Chondrocyte (in vitro differentiated cells): ENCODE results near the gene JOSD2. TPM values are rescaled to one million over a fixed set of nuclear protein-coding genes. Genes with fewer than 3 reads are reported as not detected.

Source experiments
- DNase-seq: peaks from one replicate; pipeline ENCODE4 v3.0.0; 2021; ENCODE audit warnings: mixed read lengths, low spot score
- H3K27ac Mint-ChIP-seq: one replicate; pipeline ENCODE4 v1.8.0; 2021; ENCODE audit warnings: mild to moderate bottlenecking, moderate library complexity, mixed read lengths; ENCODE audit not compliant: unreplicated experiment
- H3K27me3 Mint-ChIP-seq: 2 replicates; pipeline ENCODE4 v1.8.0; 2021; ENCODE audit warnings: low read depth, mixed read lengths
- H3K36me3 Mint-ChIP-seq: 2 replicates; pipeline ENCODE4 v1.8.0; 2021; ENCODE audit warnings: low read depth, mixed read lengths
- H3K4me1 Mint-ChIP-seq: 2 replicates; pipeline ENCODE4 v1.8.0; 2021; ENCODE audit warnings: low read depth, mild to moderate bottlenecking, mixed read lengths
- H3K4me3 Mint-ChIP-seq: one replicate; pipeline ENCODE4 v1.8.0; 2021; ENCODE audit warnings: mild to moderate bottlenecking, moderate library complexity, mixed read lengths; ENCODE audit not compliant: unreplicated experiment
- H3K9me3 Mint-ChIP-seq: 2 replicates; pipeline ENCODE4 v1.8.0; 2021; ENCODE audit warnings: low read depth, mixed read lengths
- total RNA-seq: library from RNA; stranded (reverse); gene quantifications from 3 replicates; pipeline ENCODE4 v1.2.1, GENCODE V29; 2021
- TF ChIP-seq, protein P1 (sequence below): fragments of 200-600 bp; sonication (generic); IDR thresholded peaks from 2 replicates; pipeline ENCODE4 v1.5.0; 2021; ENCODE audit warnings: antibody characterized with exemption, mild to moderate bottlenecking, moderate library complexity

Gene JOSD2
- total RNA-seq, 1 donor from 2014 or later = 44.7 TPM

DNA sequence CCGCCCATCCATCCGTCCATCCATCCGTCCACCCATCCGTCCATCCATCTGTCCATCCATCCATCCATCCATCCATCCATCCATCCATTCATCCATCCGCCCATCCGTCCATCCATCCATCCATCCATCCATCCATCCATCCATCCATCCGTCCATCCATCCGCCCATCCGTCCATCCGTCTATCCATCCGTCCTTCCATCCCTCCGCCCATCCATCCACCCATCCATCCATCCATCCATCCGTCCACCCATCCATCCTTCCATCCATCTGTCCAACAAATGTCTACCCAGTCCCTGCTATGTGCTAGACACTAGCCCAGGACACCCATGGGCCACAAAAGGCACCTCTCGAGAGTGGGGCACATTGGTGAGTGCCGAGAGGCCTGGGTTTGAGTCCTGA lies 41.5 kb upstream of the JOSD2 start:
- Mint-ChIP-seq H3K36me3 (no peaks in the 10 kb centered on the region), H3K4me3 (no peak overlapping the region), H3K27ac (no peak overlapping the region), H3K9me3 (no peaks in the 10 kb centered on the region), H3K27me3 (peaks cover 42% of the 10 kb centered on the region), H3K4me1 (peaks cover 16% of the 10 kb centered on the region)
- DNase-seq = no peak
- TF ChIP-seq, protein P1, sequence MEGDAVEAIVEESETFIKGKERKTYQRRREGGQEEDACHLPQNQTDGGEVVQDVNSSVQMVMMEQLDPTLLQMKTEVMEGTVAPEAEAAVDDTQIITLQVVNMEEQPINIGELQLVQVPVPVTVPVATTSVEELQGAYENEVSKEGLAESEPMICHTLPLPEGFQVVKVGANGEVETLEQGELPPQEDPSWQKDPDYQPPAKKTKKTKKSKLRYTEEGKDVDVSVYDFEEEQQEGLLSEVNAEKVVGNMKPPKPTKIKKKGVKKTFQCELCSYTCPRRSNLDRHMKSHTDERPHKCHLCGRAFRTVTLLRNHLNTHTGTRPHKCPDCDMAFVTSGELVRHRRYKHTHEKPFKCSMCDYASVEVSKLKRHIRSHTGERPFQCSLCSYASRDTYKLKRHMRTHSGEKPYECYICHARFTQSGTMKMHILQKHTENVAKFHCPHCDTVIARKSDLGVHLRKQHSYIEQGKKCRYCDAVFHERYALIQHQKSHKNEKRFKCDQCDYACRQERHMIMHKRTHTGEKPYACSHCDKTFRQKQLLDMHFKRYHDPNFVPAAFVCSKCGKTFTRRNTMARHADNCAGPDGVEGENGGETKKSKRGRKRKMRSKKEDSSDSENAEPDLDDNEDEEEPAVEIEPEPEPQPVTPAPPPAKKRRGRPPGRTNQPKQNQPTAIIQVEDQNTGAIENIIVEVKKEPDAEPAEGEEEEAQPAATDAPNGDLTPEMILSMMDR = no peak

DNA sequence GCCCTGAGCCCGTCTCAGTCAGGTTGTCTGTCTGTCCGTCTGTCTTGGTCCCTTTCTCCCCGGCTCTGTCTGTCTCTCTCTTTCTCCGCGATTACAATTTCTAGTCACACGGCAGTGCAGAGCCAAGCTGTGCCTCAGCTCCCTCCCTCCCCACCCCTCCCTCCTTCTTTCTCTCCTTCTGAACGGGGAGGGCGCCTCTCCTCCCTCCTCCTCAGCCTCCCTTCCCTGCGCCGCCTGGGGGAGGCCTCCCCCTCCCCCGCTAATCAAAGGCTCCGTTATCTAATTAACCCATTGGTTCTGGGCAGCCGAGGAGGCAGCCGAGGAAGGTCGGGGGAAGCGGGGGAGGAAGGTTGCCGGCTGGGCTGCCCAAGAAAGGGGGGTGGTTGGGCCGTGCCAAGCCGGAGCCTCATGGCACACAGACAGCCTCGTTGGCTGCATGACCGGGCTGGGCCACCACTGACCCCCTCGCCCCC lies 40.8 kb upstream of the JOSD2 start:
- DNase-seq = no peak
- no peaks in the 10 kb centered on the region for H3K9me3 Mint-ChIP-seq
- H3K27ac Mint-ChIP-seq = peak overlapping the region; percentile 54
- peaks cover 17% of the 10 kb centered on the region for H3K4me1 Mint-ChIP-seq
- TF ChIP-seq, protein P1 = no peak
- H3K4me3 Mint-ChIP-seq = no peak overlapping the region
- peaks cover 42% of the 10 kb centered on the region for H3K27me3 Mint-ChIP-seq
- no peaks in the 10 kb centered on the region for H3K36me3 Mint-ChIP-seq

DNA sequence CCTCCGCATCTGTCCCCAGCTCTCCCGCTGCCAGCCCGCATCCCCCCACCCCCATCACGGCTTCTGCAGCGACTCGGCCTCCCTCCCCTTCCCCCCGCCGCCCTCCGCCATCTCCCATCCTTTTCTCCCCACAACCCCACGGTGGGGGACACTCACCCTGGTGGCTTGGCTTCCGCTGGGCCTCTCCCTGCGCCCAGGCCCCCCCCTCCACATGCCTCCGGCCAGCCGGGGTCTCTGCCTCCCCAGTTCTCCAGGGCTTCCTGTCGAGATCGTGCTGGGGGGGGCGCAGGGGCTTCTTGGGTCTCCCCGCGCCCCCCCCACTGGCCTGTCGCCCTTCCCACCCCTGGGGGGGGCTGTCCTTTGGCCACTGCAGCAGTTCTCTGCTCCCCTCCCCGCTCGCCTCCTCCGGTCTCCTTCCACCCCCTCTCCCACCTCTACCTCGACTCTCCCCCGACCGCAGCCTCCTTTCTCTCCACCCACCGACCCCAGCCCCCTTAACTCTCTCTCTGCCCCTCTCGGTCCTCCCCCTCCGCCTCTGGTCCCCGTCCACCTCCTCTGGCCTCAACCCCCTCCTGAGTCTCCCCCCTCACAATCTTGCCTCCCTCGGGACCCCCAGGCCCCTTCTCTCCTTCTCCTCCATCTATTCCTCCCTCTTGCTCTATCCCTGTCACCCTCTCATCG lies 40.2 kb upstream of the JOSD2 start:
- TF ChIP-seq, protein P1 = no peak
- Mint-ChIP-seq H3K4me1 (peaks cover 13% of the 10 kb centered on the region), H3K4me3 (no peak overlapping the region), H3K27ac (peak overlapping the region; percentile 54), H3K36me3 (no peaks in the 10 kb centered on the region), H3K9me3 (no peaks in the 10 kb centered on the region), H3K27me3 (peaks cover 38% of the 10 kb centered on the region)
- DNase-seq = peak; percentile 78

DNA sequence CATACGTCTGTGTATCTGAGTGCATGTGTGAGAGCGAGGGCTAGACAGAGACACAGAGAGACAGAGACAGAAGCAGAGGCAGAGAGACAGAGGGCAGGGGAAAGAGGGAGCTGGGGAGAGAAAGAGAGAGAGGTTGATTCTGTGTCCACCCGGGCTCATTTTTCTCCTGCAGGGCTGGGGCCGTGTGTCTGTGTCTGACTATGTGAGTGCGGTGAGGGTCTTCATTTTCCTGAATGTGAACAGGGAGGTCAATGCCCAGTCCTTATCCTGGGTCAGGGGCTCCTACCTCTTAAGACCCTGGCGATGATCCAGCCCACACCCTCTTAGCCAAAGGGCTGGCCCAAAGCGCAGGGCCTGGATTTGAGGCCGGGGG lies 39.6 kb upstream of the JOSD2 start:
- H3K4me1 Mint-ChIP-seq = peaks cover 12% of the 10 kb centered on the region
- H3K27me3 Mint-ChIP-seq = peaks cover 38% of the 10 kb centered on the region
- DNase-seq = no peak
- no peak overlapping the region for H3K27ac Mint-ChIP-seq
- TF ChIP-seq, protein P1 = no peak
- H3K9me3 Mint-ChIP-seq = no peaks in the 10 kb centered on the region
- H3K4me3 Mint-ChIP-seq = no peak overlapping the region
- H3K36me3 Mint-ChIP-seq = no peaks in the 10 kb centered on the region

DNA sequence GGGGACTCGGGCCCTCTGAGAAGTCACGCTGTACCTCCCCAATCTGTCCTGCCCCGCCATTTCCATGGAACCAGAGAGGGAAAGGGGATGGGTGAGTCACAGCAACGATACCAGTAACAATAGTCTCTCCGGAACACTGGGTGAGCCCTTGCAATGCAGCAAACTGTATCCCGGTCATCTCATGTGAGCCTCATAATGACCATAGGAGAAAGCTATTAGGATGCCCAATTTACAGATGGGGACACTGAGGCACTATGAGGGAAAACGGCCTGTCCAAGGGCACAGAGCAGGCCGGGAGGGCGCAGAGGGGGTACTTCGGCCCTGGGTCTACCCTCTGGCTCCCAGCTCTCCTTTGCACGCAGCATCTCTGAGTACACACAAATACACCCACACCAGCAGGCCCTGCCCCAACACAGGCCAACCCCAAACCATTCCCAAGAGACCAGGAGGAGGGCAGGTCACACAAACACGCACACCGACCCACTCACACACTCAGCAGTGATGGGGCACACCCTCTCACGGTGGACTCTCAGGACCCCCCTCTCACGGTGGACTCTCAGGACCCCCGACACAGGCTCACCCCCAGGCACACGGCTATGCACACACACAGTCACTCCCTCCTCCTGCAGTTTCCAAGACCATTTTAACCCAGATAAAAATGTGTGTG lies 39.1 kb upstream of the JOSD2 start:
- Mint-ChIP-seq H3K27me3 (peaks cover 34% of the 10 kb centered on the region), H3K27ac (no peak overlapping the region), H3K36me3 (no peaks in the 10 kb centered on the region), H3K4me1 (peaks cover 14% of the 10 kb centered on the region), H3K9me3 (no peaks in the 10 kb centered on the region), H3K4me3 (no peak overlapping the region)
- TF ChIP-seq, protein P1 = no peak
- peak; percentile 72 for DNase-seq
